Activated CD4-positive, alpha-beta memory T cell treated with anti-CD3 and anti-CD28 coated beads, Interleukin-2, amount 10 ng/mL, durations not matched to agents 7 days and 5 days (primary cell): ENCODE measurements around the gene ECE1. TPM values are rescaled to one million over a fixed set of nuclear protein-coding genes. Genes with fewer than 3 reads are reported as not detected.

Experiments
- CTCF ChIA-PET: fragments of 350-600 bp; sonication (Branson Sonifier 250); formaldehyde crosslinking; loops from one replicate; lab custom pipeline; 2021; ENCODE audit warnings: antibody characterized with exemption, inconsistent platforms; lab: Charles Lee
- POLR2A ChIA-PET: fragments of 350-600 bp; sonication (Branson Sonifier 250); formaldehyde crosslinking; loops from one replicate; lab custom pipeline; 2021; ENCODE audit warnings: antibody characterized with exemption; lab: Charles Lee
- DNase-seq: peaks from one replicate; pipeline ENCODE4 v3.0.0-alpha.2; 2020
- H3K27ac Mint-ChIP-seq: one replicate; pipeline ENCODE4 v1.8.0; 2021; ENCODE audit warnings: mild to moderate bottlenecking, mixed read lengths
- H3K27me3 Mint-ChIP-seq: one replicate; pipeline ENCODE4 v1.8.0; 2021; ENCODE audit warnings: mixed read lengths
- H3K36me3 Mint-ChIP-seq: one replicate; pipeline ENCODE4 v1.8.0; 2021; ENCODE audit warnings: low read depth, mixed read lengths
- H3K4me1 Mint-ChIP-seq: one replicate; pipeline ENCODE4 v1.8.0; 2021; ENCODE audit warnings: mixed read lengths
- H3K4me3 Mint-ChIP-seq: one replicate; pipeline ENCODE4 v1.8.0; 2021; ENCODE audit warnings: mild to moderate bottlenecking, mixed read lengths
- H3K9me3 Mint-ChIP-seq: one replicate; pipeline ENCODE4 v1.8.0; 2021; ENCODE audit warnings: mixed read lengths
- total RNA-seq, 2 experiments: library from RNA; stranded (reverse); gene quantifications; one replicate each; pipeline ENCODE4 v1.2.3, GENCODE V29; 2021

ECE1 gene
- 10 to 100 TPM; 85.3 to 87.9 TPM for total RNA-seq

DNA sequence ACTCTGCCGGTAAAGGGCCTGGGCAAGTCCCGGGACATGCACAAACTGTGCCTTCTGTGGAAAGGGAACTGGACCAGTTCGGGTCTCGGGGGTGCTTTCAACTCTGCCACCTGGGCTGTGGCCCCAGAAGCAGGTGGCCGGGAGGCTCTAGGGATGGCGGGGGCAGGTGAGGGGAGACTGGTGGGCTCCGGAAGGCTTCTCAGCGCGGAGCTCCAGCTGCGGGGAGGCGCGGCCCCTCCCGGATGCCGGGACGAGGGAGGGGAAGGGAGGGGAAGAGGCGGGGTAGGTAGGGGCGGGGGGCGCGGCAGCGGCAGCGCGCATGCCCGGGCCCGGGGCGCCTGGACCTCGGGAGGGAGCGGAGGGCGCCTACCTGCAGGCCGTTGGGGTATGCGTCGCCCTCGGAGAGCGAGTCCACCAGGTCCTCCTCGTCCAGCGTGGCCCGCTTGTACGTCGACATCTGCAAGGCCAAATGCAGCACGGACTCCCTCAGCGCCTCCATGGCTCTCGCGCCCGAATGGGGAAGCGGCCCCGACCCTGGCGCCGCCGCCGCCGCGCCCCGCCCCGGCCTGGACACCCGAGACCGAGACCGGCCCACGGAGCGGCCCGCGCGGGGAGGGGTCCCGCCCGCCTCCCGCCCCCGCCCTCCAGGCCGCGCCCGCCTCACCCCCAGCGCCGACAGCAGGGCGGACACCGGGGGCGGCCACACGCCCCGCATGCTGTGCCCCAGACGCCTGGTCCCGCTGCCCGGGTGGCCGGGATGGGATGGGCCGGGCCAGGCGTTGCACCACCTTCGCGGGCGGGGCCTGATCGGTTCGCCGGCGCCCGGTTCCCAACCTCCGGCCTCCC, at the start of gene ECE1:
Gene ECE1, minus strand, starts transcription at position 764 of the 846 bp plus-strand sequence. Its CDS starts 49 bp downstream, at position 715.
- peak within 1 kb of the TSS; percentile 87 for H3K4me3 Mint-ChIP-seq
- peaks cover 61% of the 10 kb centered on the region for H3K4me1 Mint-ChIP-seq

DNA sequence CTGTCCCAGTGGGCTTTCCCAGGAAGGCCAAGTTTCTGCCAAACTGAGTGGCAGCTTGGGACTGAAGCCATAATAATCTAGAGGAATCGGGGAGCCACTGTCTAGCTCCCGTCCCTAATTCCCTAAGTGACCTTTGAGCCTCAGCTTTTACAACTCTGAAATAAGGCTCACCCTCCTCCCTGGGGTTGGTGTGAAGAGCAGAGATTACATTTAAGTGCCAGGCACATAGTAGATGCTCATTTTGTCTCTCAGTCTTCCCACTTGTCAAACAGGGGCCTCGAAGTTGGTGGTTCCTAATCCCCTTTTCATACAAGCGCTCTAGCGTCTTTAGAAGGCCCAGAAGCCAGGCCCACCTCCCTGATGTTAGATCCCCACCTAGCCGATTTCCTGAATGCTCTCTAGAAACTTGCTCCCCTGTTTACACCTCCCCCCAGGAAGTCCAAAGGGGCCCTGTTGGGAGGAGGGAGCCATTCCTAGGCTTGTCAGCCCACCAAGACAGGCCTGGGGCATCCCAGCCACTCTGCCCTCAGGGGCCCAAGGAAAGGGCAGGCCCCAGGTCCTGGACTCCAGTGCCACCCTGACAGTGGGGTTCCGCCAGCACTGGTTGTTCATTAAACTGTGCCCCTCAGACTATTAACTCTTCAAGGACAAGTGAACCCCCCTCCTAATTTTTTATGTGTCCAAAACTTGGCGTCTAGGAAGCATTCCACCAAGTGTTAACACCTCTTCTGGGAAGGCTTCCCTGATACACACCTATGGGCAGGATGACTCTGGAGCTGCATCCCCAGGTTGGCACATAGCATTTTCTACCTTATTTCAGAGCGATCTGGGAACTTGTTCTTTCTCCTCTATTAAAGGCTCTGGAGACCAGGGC, 49.3 kb upstream of the ECE1 start:
- no peak overlapping the region for H3K4me3 Mint-ChIP-seq
- H3K9me3 Mint-ChIP-seq: no peaks in the 10 kb centered on the region
- H3K27ac Mint-ChIP-seq: no peak overlapping the region
- peaks cover 29% of the 10 kb centered on the region for H3K36me3 Mint-ChIP-seq
- H3K27me3 Mint-ChIP-seq: no peaks in the 10 kb centered on the region
- ChIA-PET CTCF (interaction anchor here (1.0 to 2.3 kb wide), 4 partner anchors 45 to 107 kb away, joined by 3 to 9 read pairs (median 4); no protein-coding TSS in a partner anchor), POLR2A (interaction anchor here (1.9 to 7.5 kb wide), 2 partner anchors 15 to 46 kb away, joined by 6 to 92 read pairs; partner anchors contain the start of gene ECE1)
- no peak for DNase-seq
- peaks cover 91% of the 10 kb centered on the region for H3K4me1 Mint-ChIP-seq

More for the DNA sequence above, at the start of gene ECE1:
- Mint-ChIP-seq H3K27me3 (no peaks in the 10 kb centered on the region), H3K36me3 (peaks cover 9% of the 10 kb centered on the region), H3K9me3 (no peaks in the 10 kb centered on the region), H3K27ac (peak within 1 kb of the TSS; percentile 85)
- ChIA-PET CTCF (interaction anchor here (1.0 to 11.7 kb wide), 3 partner anchors 10 to 55 kb away, joined by 3 to 114 read pairs (median 4); no protein-coding TSS in a partner anchor), POLR2A (interaction anchor here (6.7 to 8.6 kb wide), 4 partner anchors 9 to 54 kb away, joined by 76 to 140 read pairs (median 112); no protein-coding TSS in a partner anchor)
- peak; percentile 59 for DNase-seq

DNA sequence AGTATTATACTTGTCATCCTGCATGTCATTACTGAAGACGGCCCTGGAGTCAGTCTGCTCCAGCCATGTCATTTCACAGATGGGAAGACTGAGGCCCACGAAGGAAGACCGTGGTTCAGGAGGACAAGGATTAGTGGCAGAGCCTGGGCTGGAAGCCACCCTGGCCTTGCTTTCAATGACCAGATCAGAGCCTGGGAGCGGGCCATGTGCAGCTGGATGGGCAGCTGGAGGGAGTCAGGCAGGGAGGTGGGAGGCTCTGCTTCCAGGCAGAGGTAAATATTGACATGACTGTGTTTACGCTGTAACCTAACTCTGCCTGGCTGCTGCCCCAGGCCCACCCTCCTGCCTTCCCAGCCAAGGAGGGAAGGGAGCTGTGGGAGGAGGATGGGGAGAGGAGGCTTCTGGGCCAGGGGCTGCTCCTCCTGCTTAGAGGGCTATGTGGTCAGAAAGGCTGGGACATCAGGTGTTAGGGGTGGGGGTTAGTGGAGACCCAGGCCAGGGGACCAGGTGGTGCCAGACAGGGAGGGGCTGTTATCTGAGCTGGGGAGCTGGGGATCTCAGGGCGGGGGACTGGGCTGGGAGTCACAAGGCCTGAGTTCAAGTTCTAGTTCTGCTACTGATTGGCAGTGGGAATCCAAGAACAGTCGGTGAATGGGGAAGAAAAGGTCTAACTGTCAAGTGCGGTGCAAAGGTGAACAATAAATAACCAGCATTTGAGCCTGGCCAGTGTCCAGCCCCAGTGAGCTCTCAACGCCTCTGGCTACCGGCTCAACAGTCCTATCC, 48.5 kb upstream of the ECE1 start:
- peaks cover 96% of the 10 kb centered on the region for H3K4me1 Mint-ChIP-seq
- no peak overlapping the region for H3K4me3 Mint-ChIP-seq
- POLR2A ChIA-PET: interaction anchor here (1.3 to 7.5 kb wide), 4 partner anchors 14 to 46 kb away, joined by 3 to 92 read pairs (median 4); partner anchors contain the start of gene ECE1

DNA sequence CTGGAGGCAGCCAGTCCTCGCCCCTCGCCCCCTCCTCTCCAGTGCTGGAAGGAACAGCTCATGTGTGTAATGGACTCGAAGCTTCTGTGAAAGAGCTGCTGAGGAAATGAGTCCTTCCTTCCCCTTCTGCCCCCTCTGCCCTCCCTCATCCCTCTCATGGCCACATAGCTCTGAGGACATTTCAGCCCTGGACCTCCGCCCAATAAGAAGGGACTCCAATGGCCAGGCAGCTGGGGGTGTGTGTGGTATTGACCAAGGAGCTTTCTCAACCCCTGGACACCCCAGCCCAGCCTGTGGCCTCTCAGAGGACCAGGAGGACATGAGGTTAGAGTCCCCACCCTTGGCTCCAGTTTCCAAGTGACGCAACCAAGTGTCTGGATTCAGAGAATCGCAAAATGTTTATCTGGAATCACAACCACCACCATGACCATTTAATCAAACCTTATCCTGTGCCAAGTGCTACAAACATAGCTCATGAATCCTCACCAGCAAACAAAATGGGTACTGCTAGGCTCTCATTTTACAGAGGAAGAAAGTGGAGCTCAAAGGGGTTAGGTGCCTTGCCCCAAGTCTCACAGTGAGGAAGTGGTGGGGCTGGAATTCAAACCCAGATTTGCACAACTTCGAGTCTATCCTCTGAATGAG, 47.8 kb upstream of the ECE1 start:
- no peak for DNase-seq
- CTCF ChIA-PET: interaction anchor here (0.6 to 2.4 kb wide), 7 partner anchors 13 to 95 kb away, joined by 3 to 13 read pairs (median 3); no protein-coding TSS in a partner anchor

More for the DNA sequence above, 48.5 kb upstream of the ECE1 start:
- Mint-ChIP-seq H3K36me3 (peaks cover 28% of the 10 kb centered on the region), H3K27ac (no peak overlapping the region), H3K9me3 (no peaks in the 10 kb centered on the region), H3K27me3 (no peaks in the 10 kb centered on the region)
- CTCF ChIA-PET: interaction anchor here (0.6 to 2.4 kb wide), 7 partner anchors 29 to 106 kb away, joined by 3 to 13 read pairs (median 3); no protein-coding TSS in a partner anchor
- no peak for DNase-seq

DNA sequence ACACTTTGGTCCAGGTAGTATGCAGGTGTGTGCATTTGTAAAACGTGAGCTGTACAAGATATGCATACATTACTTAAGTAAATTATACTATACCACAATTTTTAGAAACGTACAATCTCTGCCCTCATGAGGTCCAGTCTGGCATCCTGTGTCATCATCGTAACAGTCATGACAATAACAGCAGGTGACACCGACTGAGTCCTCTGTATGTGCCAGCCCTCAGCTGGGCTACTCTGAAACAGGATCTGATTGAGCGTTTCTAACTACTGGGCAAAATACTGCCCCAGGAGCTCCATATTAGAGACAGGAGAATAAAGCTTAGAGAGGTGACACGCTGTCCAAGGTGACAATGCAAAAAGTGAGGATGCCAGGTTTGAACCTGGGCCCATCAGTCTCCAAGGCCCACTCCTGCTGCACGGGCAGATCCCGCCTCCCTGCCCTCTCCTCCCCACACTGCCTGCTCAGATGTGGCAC, 47.2 kb upstream of the ECE1 start:
- Mint-ChIP-seq H3K4me3 (no peak overlapping the region), H3K27ac (no peak overlapping the region)

More for the DNA sequence above, 47.8 kb upstream of the ECE1 start:
- peaks cover 95% of the 10 kb centered on the region for H3K4me1 Mint-ChIP-seq
- no peak overlapping the region for H3K27ac Mint-ChIP-seq
- H3K4me3 Mint-ChIP-seq: no peak overlapping the region
- no peaks in the 10 kb centered on the region for H3K27me3 Mint-ChIP-seq
- no peaks in the 10 kb centered on the region for H3K9me3 Mint-ChIP-seq
- H3K36me3 Mint-ChIP-seq: peaks cover 21% of the 10 kb centered on the region
- POLR2A ChIA-PET: interaction anchor here (1.3 to 7.5 kb wide), 4 partner anchors 13 to 45 kb away, joined by 3 to 92 read pairs (median 4); partner anchors contain the start of gene ECE1

DNA sequence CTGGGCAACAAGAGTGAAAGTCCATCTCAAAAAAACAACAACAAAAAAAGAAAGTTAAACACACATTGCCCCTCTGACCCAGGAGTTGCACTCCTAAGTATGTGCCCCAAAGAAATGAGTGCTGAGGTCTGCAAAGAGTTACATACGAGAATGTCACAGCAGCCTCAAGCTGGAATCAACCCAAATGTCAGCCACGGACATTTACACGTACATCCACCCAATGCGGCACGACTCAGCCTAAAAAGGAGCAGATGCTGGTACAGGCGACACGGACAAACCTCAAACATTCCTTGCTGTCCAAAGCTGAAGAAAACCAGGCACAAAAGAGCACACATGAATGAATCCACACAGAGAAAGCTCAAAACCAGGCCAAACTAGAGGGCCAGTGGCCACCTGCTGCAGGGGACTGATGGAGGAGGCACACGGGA, 46.8 kb upstream of the ECE1 start:
- H3K36me3 Mint-ChIP-seq: peaks cover 18% of the 10 kb centered on the region
- no peak overlapping the region for H3K27ac Mint-ChIP-seq
- ChIA-PET CTCF (interaction anchor here (1.1 to 3.8 kb wide), 3 partner anchors 12 to 67 kb away, joined by 3 to 45 read pairs (median 13); no protein-coding TSS in a partner anchor), POLR2A (interaction anchor here (1.3 to 7.5 kb wide), 4 partner anchors 8 to 57 kb away, joined by 3 to 92 read pairs (median 8); partner anchors contain the start of gene ECE1)
- H3K9me3 Mint-ChIP-seq: no peaks in the 10 kb centered on the region
- no peaks in the 10 kb centered on the region for H3K27me3 Mint-ChIP-seq
- peaks cover 92% of the 10 kb centered on the region for H3K4me1 Mint-ChIP-seq
- no peak for DNase-seq
- no peak overlapping the region for H3K4me3 Mint-ChIP-seq

More for the DNA sequence above, 47.2 kb upstream of the ECE1 start:
- Mint-ChIP-seq H3K36me3 (peaks cover 18% of the 10 kb centered on the region), H3K4me1 (peaks cover 93% of the 10 kb centered on the region), H3K9me3 (no peaks in the 10 kb centered on the region), H3K27me3 (no peaks in the 10 kb centered on the region)
- ChIA-PET CTCF (interaction anchor here (1.1 to 2.4 kb wide), 3 partner anchors 13 to 82 kb away, joined by 3 to 13 read pairs (median 9); no protein-coding TSS in a partner anchor), POLR2A (interaction anchor here (1.3 to 7.5 kb wide), 5 partner anchors 8 to 57 kb away, joined by 3 to 92 read pairs (median 6); partner anchors contain the start of gene ECE1)
- DNase-seq: no peak

DNA sequence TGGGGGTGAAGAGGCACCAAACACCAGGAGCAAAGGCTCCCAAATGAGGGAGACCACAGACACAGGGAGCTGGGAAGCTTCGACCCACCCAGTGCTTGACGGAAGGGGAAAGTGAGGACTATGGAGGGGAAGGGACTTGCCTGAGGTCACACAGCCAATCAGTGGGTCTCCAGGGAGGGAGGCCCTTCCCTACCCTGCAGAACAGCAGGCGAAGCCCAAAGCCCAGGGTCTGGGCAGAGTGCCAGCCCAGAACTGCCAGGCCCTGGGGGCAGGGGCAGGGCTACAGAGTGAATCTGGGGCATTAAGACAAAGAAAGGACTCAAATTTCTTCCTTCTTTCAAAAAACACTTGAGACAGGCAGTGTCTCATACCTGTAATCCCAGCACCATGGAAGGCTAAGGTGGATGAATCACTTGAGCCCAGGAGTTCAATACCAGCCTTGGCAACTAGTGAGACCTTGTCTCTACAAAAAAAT, 45.5 kb upstream of the ECE1 start:
- Mint-ChIP-seq H3K4me3 (peak overlapping the region; percentile 73), H3K27ac (peak overlapping the region; percentile 94), H3K4me1 (peaks cover 89% of the 10 kb centered on the region), H3K27me3 (no peaks in the 10 kb centered on the region), H3K36me3 (peaks cover 19% of the 10 kb centered on the region), H3K9me3 (no peaks in the 10 kb centered on the region)
- CTCF ChIA-PET: interaction anchor here (0.9 to 3.8 kb wide), 7 partner anchors 12 to 104 kb away, joined by 3 to 45 read pairs (median 21); no protein-coding TSS in a partner anchor
- POLR2A ChIA-PET: interaction anchor here (1.3 to 7.5 kb wide), 5 partner anchors 9 to 56 kb away, joined by 3 to 92 read pairs (median 9); partner anchors contain the start of gene ECE1
- DNase-seq: no peak

DNA sequence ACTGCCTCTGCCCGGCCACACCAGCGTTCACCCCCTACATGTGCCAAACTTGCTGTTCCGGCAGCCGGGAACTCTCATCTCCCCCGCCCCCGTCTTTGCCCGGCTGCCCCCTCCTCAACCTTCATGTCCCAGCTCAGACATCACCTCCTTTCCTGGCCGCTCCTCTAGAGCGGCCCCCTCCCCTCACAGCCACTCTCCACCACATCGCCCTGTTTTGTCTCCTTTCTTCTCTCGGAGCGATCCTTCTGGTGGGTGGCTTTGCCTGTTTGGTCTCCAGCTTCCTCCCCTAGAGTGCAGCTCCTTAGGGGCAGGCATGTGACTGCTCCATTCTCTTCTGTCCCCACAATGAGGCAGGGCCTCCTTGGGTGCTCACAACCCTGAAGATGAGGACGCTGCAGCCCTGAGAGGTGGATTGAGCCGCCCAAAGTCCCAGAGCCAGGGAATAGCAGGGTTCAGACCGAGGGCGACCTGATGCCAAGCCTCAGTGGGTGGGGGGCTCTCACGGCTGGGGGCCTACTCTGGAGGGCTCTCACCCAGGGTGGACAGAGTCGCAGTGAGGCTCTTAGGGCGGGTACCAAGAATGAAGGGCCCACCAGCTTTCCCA, 44.9 kb upstream of the ECE1 start:
- Mint-ChIP-seq H3K9me3 (no peaks in the 10 kb centered on the region), H3K4me3 (peak overlapping the region; percentile 73), H3K4me1 (peaks cover 92% of the 10 kb centered on the region), H3K36me3 (peaks cover 21% of the 10 kb centered on the region), H3K27me3 (no peaks in the 10 kb centered on the region), H3K27ac (peak overlapping the region; percentile 94)
- DNase-seq: no peak
- ChIA-PET CTCF (interaction anchor here (0.9 to 3.8 kb wide), 7 partner anchors 11 to 103 kb away, joined by 3 to 45 read pairs (median 21); no protein-coding TSS in a partner anchor), POLR2A (interaction anchor here (1.3 to 7.5 kb wide), 7 partner anchors 10 to 55 kb away, joined by 3 to 92 read pairs (median 16); partner anchors contain the start of gene ECE1)

DNA sequence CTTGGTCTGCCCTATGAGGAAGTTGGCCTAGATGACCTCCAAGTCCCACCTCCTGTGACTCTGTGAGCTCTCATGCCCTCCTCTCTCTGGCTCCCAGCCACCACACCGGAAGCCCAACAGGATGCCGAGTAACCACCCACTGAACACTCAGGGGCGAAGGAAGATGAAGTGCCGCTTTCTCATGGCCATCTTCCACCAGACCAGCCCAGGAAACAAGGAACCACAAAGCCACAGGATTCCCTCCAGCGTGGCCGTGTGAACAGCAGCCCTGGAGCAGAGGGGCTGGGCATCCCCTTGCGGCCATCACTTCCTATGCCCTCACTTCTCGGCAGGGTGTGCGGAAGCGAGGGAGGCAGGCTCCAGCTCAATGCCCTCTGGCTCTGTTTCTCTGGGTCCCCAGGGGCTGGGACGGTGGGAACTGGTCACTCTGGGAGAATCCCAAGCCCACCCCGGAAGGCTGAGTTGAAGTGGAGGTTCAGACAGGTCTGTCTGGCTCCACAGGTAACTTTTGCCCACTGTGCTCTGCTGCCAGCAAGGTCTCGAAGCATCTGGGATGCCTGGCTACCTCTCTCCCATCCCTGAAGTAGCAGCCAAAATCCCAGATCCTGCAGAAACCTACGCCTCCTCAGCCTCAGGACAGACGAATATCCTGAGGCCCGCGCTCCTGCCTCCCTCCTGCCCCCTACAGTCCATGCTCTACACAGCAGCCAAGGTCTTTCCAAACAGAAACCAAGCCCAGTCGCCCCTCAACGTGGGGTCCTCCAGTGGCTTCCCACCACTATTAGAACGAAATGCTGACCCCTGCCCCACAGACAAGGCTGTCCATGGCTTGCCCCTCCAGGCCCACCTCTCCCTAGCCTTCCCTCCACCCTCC, 44.2 kb upstream of the ECE1 start:
- ChIA-PET CTCF (interaction anchor here (0.9 to 3.8 kb wide), 11 partner anchors 10 to 103 kb away, joined by 3 to 45 read pairs (median 8); no protein-coding TSS in a partner anchor), POLR2A (interaction anchor here (1.0 to 7.5 kb wide), 9 partner anchors 9 to 548 kb away, joined by 3 to 92 read pairs (median 6); partner anchors contain the start of gene ECE1)
- peak; percentile 89 for DNase-seq
- Mint-ChIP-seq H3K27me3 (no peaks in the 10 kb centered on the region), H3K36me3 (peaks cover 21% of the 10 kb centered on the region), H3K27ac (peak overlapping the region; percentile 94), H3K4me3 (peak overlapping the region; percentile 73), H3K9me3 (no peaks in the 10 kb centered on the region), H3K4me1 (peaks cover 89% of the 10 kb centered on the region)
